GM18873 (cell line): ENCODE data around the gene MED22.
"Not testable (repeated sequence)": the region's sequence is repeated elsewhere in the genome, so short reads cannot be mapped to it uniquely, and the experiment has no call there.

ENCODE experiments used
- ATAC-seq: cut with Tn5 transposase; IDR thresholded peaks from one replicate; pipeline ENCODE4 v1.9.1; 2021; ENCODE audit warnings: mild to moderate bottlenecking, moderate library complexity, moderate number of reproducible peaks; ENCODE audit not compliant: unreplicated experiment, low FRiP score

Gene MED22

DNA sequence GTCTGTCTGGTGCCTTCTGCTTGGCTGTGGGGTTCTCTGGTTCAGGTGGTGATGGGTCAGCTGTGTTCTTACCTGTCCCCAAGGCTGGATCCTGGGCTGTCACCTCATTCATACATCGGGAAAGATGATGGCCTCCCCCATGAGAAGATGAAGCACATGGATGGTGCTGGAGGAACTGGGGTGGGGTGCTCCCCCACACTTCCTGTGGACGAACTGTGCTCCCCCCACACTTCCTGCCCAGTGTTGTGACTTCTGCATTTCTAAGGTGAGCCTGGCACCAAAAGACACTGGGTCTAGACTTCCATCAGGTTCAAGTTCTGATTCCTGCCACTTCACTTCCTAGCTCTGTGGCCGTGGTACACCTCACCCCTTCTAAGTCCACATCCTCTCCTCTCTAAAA, 7.7 kb downstream of the MED22 start:
- ATAC-seq, result no peak

DNA sequence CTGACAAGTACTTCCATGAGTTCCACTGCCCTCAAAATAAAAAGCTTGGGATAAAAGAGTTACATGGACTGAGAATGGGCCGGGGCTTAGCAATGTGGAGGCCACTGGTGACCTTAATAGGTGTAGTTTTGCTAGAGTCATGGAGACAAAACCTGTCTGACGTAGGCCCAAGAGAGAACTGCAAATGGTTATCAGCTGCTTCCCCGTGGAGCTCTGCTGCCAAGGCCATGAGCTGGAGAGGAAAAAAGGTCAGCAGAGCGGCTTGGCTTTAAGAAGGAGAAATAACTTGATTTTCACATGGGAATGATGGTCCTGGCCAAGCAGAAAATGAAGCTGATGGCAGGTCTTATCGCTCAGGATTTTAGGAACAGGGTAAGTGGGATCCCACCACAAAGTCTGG, 8.3 kb downstream of the MED22 start:
- no peak for ATAC-seq

- ATAC-seq, result peak; percentile 73
Measured at GRCh38 chr9:133335924-133336811, 11.8 kb downstream of the MED22 start, which contains the start of gene SURF6. Gene SURF6, minus strand, starts transcription at chr9:133336188. Its CDS starts 56 bp downstream, at chr9:133336132.

GRCh38 chr9:133334888-133335287, 13.0 kb downstream of the MED22 start:
- not testable (repeated sequence) for ATAC-seq

DNA sequence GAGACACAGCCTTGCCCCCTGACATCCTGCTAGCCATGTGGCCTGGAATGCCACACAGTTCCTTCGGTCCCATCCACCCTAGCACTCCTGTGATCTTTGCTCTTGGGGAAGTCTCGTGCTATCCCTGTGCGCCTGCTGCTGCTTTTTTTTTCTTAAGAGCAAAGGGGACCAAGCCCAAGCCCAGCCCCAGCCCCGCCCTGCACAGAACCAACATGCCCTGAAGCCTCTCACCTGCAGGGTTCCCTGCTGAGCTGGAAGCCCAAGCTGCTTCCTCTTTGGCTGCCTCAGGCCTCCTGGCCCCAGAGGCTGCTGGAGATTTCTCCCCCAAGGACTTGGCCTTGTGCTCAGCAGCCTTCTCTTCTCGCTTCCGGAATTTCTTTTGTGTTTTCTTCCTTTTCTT, 13.8 kb downstream of the MED22 start:
- ATAC-seq, result no peak

- ATAC-seq, result no peak
Measured at GRCh38 chr9:133333566-133333965, 14.4 kb downstream of the MED22 start.

DNA sequence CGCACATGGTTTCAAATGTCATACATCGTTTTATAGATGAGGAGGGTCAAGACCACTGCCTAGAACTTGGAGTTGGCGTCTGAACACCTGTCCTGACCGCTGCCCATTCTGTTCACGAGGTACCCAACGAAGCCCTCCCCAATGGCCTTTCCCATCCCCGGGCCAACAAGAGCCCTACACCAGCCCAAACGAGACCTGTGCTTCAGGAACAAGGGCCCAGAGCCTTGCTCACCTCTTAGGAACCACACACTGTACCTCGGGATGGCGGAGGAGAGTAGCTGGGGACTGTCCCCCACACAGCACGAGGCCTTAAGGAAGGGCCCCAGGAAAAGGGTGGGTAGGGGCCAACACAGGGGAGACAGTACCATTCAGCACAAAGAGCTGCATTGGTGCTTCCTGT, 14.9 kb downstream of the MED22 start:
- no peak for ATAC-seq

- no peak for ATAC-seq
Measured at GRCh38 chr9:133332381-133332730, 15.6 kb downstream of the MED22 start.

GRCh38 chr9:133331641-133332380, 16.1 kb downstream of the MED22 start:
- no peak for ATAC-seq

- no peak for ATAC-seq
Measured at GRCh38 chr9:133331221-133331620, 16.7 kb downstream of the MED22 start.

DNA sequence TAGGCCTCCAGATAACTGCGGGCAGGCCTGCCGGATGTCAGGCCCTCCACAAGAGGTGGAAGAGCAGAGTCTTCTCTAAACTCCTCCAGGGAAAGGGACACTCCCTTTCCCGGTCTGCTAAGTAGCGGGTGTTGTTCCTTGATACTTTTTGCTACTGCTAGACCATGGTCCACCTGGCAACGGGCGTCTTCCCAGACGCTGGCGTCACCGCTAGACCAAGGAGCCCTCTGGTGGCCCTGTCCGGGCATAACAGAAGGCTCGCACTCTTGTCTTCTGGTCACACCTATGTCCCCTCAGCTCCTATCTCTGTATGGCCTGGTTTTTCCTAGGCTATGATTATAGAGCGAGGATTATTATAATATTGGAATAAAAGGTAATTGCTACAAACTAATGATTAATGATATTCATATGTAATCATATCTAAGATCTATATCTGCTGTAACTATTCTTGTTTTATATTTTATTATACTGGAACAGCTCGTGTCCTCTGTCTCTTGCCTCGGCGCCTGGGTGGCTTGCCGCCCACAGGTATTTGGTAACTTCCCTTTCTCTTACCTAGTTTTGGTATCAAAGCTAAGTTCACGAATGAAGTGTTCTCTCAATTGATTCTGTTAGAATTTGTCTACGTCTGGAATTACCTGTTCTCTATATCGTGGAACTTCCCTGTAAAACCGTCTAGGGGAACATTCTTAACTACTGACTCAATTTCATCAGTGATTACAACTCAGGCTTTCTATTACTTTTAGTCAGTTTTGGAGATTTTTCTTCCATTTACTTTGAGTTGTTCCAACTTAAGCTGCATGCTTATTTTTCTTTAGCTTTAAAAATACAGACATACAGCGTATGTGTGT, 18.4 kb downstream of the MED22 start:
- ATAC-seq, result not testable (repeated sequence)

DNA sequence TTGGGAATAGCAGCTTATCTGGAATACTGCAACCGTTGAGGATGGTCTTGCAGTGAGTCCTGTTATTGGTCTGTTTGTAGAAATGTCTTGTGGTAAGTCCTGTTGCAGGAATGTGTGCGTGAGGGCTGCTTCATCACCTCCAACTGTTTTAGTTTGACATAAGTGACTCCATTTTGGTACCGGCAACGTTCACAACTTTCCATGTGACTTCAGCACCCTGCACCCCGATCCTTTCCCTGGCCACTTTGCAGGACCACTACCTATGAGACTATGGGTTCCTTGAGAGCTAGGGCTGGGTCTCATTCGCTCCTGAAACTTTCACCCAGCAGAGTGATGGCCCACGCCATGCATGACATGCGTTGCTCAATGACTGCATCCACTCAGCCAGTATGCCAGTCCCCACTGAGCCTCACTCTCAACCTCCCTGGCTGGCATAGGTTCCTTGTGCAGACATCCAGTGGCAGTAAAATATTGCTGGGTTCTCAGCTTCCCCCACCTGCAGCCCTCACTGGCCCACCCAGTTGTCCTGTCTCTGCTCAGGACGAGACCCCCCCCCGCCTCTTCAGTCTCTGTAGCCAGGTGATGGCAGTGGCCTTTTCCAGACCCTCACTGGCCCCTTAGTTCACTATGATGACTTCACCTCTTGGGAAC, 20.0 kb downstream of the MED22 start:
- no peak for ATAC-seq

- not testable (repeated sequence) for ATAC-seq
Measured at GRCh38 chr9:133327021-133327420, 20.9 kb downstream of the MED22 start.

GRCh38 chr9:133323991-133324703, 23.8 kb downstream of the MED22 start:
- ATAC-seq, result no peak

GRCh38 chr9:133323211-133323610, 24.7 kb downstream of the MED22 start:
- no peak for ATAC-seq

- no peak for ATAC-seq
Measured at GRCh38 chr9:133322701-133323100, 25.2 kb downstream of the MED22 start.

DNA sequence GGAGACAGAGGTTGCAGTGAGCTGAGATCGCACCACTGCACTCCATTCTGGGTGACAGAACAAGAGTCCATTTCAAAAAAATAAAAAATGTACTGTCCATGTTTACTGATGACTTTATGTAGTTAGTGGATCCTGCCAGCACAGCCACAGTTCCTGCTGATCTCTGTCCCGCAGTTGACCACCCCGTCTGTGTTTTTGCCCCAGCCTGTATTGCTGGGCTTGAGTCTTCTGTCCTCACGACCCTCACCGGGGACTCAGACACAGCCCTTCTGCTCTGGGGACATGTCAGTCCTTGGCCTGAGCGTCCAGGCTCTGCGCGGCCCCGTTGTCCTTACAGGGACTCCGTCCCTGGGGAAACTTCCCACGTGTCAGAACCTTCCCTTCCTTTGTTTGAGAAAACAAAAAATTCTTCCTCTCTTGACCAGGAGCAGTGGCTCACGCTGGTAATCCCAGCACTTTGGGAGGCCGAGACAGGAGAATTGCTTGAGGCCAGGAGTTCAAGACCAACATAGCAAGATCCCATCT, 26.5 kb downstream of the MED22 start:
- no peak for ATAC-seq

DNA sequence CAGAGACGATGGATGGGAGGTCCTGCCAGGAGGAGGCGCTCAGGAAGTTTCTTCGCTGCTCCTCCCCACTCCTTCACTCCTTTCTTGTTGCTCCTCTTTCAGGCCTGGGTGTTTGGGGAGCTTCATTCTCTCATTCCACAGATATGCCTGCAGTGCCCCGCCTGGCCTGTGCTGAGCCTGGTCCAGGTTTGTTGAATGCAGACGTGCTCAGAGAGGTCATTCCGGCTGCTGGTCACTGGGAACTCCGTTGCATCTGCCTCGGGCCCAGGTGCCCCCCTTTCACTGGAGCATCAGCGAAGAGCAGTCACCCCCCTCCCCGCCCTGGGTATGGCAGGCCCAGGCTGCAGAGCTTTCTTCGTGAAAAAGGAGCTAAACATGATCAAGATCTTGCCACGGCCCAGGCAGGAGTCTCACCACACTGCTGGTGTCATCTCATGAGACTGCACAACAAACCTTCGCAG, 27.5 kb downstream of the MED22 start:
- no peak for ATAC-seq

DNA sequence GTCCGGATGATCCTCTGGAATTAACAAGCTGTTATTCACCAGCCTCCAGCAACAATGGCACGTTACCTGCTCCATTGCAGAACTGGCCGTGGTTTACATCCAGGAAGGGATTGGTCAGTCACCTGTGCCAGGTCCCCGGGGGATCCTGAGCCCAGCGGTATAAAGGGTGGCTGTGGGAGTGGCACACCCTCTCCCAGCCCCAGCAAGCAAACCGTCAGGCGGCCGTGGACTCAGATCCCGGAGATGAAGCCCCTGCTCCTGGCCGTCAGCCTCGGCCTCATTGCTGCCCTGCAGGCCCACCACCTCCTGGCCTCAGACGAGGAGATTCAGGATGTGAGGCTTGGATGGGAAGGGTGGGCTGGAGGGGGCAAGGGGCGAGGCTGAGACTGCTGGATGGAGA, 30.4 kb downstream of the MED22 start:
- not testable (repeated sequence) for ATAC-seq
